ENCODE data around the gene CLASP1.

CLASP1 gene

GRCh38 chr2:121617042-121617599, 32.1 kb downstream of the CLASP1 start:
- ATAC-seq = no peak
- TF ChIP-seq ZNF8 (CRISPR knock-in tag; IDR thresholded peaks at IDR 0.05) (no peak), BACH2 (CRISPR knock-in tag; IDR thresholded peaks at IDR 0.05; ENCODE audit: borderline replicate concordance) (no peak), TCF4 (CRISPR knock-in tag; IDR thresholded peaks at IDR 0.05; ENCODE audit: borderline replicate concordance) (no peak), CREB5 (CRISPR knock-in tag; IDR thresholded peaks at IDR 0.05; ENCODE audit: low read depth) (no peak), CSRNP3 (CRISPR knock-in tag; IDR thresholded peaks at IDR 0.05) (no peak), ISL1 (CRISPR knock-in tag; IDR thresholded peaks at IDR 0.05) (no peak), ZFP3 (CRISPR knock-in tag; IDR thresholded peaks at IDR 0.05) (no peak), TOX (CRISPR knock-in tag; IDR thresholded peaks at IDR 0.05; ENCODE audit: borderline replicate concordance) (no peak), OSR1 (CRISPR knock-in tag; IDR thresholded peaks at IDR 0.05) (no peak), RARB (CRISPR knock-in tag; IDR thresholded peaks at IDR 0.05) (no peak), PATZ1 (CRISPR knock-in tag; IDR thresholded peaks at IDR 0.05; ENCODE audit: borderline replicate concordance) (no peak), POU6F1 (CRISPR knock-in tag; IDR thresholded peaks at IDR 0.05; ENCODE audit: borderline replicate concordance, low read depth) (no peak), ARNTL (CRISPR knock-in tag; IDR thresholded peaks at IDR 0.05; ENCODE audit: borderline replicate concordance, low read depth) (no peak), GLIS3 (CRISPR knock-in tag; IDR thresholded peaks at IDR 0.05) (no peak), ZFP30 (CRISPR knock-in tag; IDR thresholded peaks at IDR 0.05) (no peak), ESRRG (CRISPR knock-in tag; IDR thresholded peaks at IDR 0.05) (no peak)

- ATAC-seq = no peak
- no peak for TF ChIP-seq ARNTL (CRISPR knock-in tag; IDR thresholded peaks at IDR 0.05; ENCODE audit: borderline replicate concordance, low read depth)
- no peak for TF ChIP-seq ZC3H10 (CRISPR knock-in tag; IDR thresholded peaks at IDR 0.05)
- no peak for TF ChIP-seq ZNF8 (CRISPR knock-in tag; IDR thresholded peaks at IDR 0.05)
- no peak for TF ChIP-seq ZNF70 (CRISPR knock-in tag; IDR thresholded peaks at IDR 0.05)
- TF ChIP-seq GLIS3 (CRISPR knock-in tag; IDR thresholded peaks at IDR 0.05) = no peak
- TF ChIP-seq POU6F1 (CRISPR knock-in tag; IDR thresholded peaks at IDR 0.05; ENCODE audit: borderline replicate concordance, low read depth) = no peak
- no peak for TF ChIP-seq RARB (CRISPR knock-in tag; IDR thresholded peaks at IDR 0.05)
- TF ChIP-seq CREB5 (CRISPR knock-in tag; IDR thresholded peaks at IDR 0.05; ENCODE audit: low read depth) = no peak
- no peak for TF ChIP-seq PPARA (CRISPR knock-in tag; IDR thresholded peaks at IDR 0.05; ENCODE audit: borderline replicate concordance)
- TF ChIP-seq CSDC2 (CRISPR knock-in tag; IDR thresholded peaks at IDR 0.05) = no peak
- no peak for TF ChIP-seq ZFP30 (CRISPR knock-in tag; IDR thresholded peaks at IDR 0.05)
- no peak for TF ChIP-seq TCF4 (CRISPR knock-in tag; IDR thresholded peaks at IDR 0.05; ENCODE audit: borderline replicate concordance)
- TF ChIP-seq ESRRG (CRISPR knock-in tag; IDR thresholded peaks at IDR 0.05) = no peak
- no peak for TF ChIP-seq ZFP3 (CRISPR knock-in tag; IDR thresholded peaks at IDR 0.05)
- TF ChIP-seq CSRNP3 (CRISPR knock-in tag; IDR thresholded peaks at IDR 0.05) = no peak
- no peak for TF ChIP-seq PATZ1 (CRISPR knock-in tag; IDR thresholded peaks at IDR 0.05; ENCODE audit: borderline replicate concordance)
- TF ChIP-seq ZNF565 (CRISPR knock-in tag; conservative IDR thresholded peaks at IDR 0.05; ENCODE audit: low read depth) = no peak
These were observed 35.5 kb downstream of the CLASP1 start for GRCh38 chr2:121613774-121614173.

Data from SK-N-SH treated with all-trans-retinoic acid at 6 μM for 48 hours (cell line).